Retinal pigment epithelial cell (primary cell): ENCODE results near the gene ANKIB1.
A peak's percentile ranks its signal among the peaks of the same experiment; 100 is the strongest.

Source experiments
- DNase-seq: peaks from one replicate; pipeline ENCODE4 v3.0.0-alpha.2; 2010; ENCODE audit warnings: low read depth
- H3K4me3 ChIP-seq: 2 replicates; pipeline ENCODE4 v1.5.1; 2011; ENCODE audit warnings: mild to moderate bottlenecking, low read length, control low read depth, moderate library complexity
- CTCF ChIP-seq: conservative IDR thresholded peaks from 2 replicates; pipeline ENCODE4 v1.5.1; 2011; ENCODE audit warnings: low read depth, low read length, control low read depth, inconsistent platforms

The ANKIB1 gene

GRCh38 chr7:92446869-92447344 is 201.1 kb downstream of the ANKIB1 start:
- DNase-seq: no peak
- no peak for TF ChIP-seq CTCF
- H3K4me3 ChIP-seq: peak overlapping the region; percentile 85

GRCh38 chr7:92447345-92448204 is 201.8 kb downstream of the ANKIB1 start, which contains the start of gene GATAD1:
Gene GATAD1 (plus strand): TSS chr7:92447482. CDS start chr7:92447730, 248 bp downstream.
- peak; percentile 74 for DNase-seq
- H3K4me3 ChIP-seq: peak within 1 kb of the TSS; percentile 85
- peak; percentile 89 for TF ChIP-seq CTCF

GRCh38 chr7:92448205-92448747 is 202.5 kb downstream of the ANKIB1 start:
- DNase-seq: peak; percentile 16
- peak; percentile 57 for TF ChIP-seq CTCF
- peak overlapping the region; percentile 85 for H3K4me3 ChIP-seq
